GM21526 (cell line): ENCODE measurements around the gene MYOD1.

Experiments
- ATAC-seq: cut with Tn5 transposase; IDR thresholded peaks from one replicate; pipeline ENCODE4 v1.9.1; 2021; ENCODE audit warnings: moderate library complexity; ENCODE audit not compliant: unreplicated experiment, low FRiP score

MYOD1 gene

DNA sequence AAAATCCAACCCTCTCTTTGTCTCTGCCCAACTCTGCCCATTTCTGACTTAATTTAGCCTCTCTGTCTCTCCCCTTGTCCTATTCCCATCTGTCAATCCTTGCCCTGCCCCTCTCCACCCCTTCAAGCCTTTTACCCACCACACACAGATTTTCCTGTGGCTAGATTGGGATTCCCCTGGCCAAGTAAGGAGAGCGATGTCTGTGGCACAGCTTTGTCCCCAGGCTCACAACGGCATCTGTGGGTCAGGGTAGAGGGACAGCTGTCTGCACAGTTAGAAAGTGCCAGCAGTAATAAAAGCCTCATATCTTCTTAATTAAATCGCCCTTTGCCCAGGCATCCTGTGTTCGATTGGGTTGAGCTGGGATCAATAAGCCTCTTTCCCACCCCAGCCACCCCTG lies 13.9 kb downstream of the MYOD1 start:
- ATAC-seq = no peak

DNA sequence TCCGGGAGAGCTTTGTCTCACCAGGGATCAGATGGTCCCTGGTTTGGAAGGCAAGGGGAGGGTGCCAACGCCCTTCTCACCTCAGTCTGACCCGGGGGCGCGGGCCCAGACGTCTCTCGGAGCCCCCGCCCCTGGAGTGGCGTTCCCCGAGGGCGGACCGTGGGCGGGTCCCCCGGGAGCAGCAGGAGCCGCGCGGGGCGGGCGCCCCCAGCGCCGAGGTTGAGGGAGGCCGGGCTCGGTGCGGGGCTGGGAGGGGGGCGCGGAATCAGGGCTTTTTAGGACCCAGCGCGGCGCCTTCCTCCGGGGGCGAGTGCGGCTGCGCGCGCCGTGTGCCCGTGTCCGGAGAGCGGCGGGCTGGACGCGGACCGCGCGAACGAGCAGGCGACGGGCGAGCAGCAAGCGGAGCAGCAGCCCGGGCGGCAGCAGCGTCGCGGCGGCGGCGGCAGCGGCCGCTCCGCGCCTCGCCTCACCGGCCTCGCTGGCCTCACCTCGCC lies 15.1 kb downstream of the MYOD1 start, which contains the start of gene KCNC1:
Gene KCNC1, plus strand, starts transcription at position 364 of the 494 bp plus-strand sequence. CDS start 1,222 bp downstream, outside the sequence.
- ATAC-seq = no peak

DNA sequence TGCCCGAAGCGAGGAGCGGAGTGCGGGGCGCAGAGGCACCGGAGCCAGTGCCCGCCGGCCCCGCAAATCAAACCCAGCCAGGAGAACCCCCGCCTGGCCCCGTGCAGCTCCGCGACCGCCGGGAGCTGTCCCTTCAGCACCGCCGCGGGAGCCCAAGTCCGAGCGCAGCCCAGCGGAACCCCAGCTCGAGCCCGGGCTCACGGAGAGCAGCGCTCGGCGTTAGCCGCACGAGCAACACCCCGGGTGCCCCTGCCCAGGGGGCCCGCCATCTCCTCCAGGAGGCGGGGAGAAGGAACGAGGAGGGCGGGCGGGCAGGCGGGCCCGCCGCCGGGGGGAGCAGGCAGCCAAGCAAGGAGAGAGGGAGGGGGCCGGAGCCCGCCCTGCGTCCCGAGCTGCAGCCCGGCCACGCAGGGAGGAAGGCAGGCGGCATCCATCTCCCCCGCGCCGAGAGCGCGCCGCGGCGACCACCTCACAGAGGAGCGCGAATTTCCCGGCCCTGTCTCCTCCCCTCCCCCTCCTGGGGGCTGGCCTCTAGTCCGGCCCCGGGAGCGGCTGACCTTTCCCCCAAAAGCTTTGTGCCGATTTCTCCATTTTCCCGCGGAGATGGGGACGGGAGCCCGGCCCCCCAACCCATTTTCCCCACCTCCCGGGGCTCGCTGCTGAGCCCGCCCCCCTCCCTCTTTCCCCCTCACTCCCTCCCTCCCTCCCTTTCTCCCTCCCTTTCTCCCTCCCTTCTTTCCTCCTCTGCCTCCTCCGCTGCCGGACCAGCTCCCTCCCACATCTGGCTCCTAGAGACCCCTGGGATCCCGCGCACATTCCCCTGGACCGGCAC lies 15.8 kb downstream of the MYOD1 start:
- no peak for ATAC-seq

DNA sequence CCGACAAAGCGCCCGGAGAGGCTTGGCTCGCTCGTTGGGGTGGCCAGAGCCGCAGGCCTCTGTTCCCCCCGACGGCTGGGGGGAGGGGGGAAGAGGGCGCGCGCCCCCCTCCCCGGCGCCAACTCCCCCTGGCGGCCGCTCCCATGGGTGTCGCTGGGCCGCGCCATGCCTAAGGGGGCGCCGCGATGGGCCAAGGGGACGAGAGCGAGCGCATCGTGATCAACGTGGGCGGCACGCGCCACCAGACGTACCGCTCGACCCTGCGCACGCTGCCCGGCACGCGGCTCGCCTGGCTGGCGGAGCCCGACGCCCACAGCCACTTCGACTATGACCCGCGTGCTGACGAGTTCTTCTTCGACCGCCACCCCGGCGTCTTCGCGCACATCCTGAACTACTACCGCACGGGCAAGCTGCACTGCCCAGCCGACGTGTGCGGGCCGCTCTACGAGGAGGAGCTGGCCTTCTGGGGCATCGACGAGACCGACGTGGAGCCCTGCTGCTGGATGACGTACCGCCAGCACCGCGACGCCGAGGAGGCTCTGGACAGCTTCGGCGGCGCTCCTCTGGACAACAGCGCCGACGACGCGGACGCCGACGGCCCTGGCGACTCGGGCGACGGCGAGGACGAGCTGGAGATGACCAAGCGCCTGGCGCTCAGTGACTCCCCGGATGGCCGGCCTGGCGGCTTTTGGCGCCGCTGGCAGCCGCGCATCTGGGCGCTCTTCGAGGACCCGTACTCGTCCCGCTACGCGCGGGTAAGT lies 16.6 kb downstream of the MYOD1 start:
- no peak for ATAC-seq

DNA sequence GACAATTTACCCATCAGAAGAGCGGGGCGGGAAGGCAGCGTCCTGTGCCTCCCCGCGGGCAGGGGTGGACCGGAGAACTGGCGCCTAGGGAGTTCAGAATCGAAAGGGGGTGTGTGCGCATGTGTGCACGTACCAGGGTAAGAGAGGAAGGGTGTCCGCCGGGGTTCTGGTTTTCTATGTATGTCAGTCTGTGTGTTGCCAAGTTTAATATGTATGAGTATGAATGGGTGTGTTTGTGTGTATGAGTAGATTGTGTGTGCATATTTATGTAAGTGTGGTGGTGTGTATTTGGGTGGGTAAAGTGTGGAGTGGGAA lies 17.2 kb downstream of the MYOD1 start:
- ATAC-seq = no peak

DNA sequence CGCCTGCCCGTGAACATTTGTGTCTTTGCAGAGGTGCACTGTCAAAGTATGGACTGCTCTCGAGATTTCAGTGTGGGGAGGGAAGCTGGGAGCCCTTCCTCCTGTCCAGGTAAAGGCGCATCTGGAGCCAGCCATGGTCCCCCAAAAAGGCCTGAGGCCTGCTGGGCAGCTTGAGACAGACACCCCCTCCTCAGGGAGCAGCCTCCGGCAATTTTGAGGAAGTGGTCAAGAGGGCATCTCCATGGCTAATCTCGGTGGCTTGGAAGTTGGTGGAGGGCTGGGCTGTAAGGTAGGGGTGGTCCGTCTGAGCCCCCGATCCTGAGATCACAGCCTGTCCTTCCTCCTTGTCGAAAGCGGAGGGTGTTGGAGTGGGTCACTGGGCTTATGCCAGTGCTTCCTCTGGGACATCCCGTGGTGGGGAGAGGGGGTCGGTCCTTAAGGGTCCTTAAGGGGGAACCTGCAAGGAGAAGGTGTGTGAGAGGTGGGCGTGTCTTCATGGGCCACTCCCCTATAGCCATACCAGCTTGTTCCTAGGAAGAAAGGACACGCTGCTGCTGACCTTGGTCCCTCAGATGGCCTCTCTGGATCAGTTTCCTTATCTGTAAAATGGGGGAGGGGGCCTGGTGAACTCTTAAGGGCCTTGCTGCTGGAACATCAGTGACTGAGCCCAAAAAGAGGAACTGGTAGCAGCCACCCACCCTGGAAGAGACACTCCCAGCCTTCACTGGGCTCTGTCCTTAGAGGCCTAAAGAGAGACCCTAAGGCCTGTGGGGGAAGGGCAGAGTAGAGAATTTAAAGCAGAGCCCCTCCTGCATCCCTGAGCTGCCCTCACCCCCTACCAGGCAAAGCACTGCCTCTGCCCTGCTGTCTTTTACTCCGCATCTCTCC lies 17.8 kb downstream of the MYOD1 start:
- no peak for ATAC-seq

DNA sequence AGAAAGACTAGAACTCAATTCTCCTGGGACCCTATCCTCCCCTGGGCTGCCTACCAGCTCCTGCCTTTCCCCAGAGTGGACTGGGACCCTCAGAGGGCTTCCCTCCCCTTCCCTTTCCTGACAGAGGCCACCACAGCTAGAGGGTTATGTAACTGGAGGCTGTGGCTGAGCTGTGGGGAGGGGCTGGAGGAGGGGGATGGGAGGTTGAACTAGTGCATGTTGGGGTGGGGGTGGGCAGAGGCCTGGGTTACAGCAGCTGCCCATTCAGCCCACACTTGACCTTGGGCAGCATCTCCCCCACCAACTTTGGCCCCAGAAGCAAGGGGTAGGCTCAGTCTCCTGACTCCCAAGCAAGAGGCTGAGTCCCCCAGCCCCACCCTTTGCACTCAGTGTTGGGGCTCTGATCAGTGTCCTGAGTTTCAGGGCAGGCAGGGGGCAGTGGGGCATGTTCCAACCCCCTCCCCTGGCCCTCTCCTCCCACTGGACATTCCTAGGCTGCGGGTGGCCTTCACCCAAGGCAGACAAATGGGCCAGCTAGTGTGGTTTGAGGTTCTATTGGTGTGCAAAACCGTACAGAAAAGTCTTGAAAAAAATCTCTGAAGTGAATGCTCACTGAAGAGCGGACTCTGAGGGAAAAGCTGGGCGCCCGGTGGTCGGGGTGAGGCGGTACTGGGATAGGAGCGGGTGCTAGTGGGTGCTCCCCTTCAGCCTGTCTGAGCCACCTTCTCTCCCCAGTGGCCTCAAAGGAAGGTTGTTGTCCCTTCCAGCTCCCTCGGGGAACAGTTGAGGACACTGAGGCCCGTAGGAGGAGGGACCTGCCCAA lies 19.0 kb downstream of the MYOD1 start:
- ATAC-seq = no peak

DNA sequence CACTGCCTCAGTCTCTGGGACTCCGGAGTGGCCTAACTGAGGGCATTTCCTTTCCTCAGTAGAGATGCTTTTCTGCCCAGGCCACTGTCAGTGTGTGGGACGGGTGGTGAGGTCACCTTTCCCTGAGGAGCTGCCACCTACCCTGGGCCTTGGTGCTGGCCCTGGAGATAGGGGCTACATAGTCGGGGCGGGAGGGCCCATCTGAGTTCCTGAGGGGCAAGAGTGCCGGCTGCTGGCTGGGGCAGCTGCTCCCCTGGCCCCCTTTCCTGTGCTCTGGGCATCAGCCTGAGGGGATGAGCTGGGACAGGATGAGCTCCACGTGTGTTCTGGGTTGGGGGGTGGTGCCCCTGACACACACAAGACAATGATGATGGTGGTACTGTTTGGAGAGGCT lies 20.6 kb downstream of the MYOD1 start:
- no peak for ATAC-seq

DNA sequence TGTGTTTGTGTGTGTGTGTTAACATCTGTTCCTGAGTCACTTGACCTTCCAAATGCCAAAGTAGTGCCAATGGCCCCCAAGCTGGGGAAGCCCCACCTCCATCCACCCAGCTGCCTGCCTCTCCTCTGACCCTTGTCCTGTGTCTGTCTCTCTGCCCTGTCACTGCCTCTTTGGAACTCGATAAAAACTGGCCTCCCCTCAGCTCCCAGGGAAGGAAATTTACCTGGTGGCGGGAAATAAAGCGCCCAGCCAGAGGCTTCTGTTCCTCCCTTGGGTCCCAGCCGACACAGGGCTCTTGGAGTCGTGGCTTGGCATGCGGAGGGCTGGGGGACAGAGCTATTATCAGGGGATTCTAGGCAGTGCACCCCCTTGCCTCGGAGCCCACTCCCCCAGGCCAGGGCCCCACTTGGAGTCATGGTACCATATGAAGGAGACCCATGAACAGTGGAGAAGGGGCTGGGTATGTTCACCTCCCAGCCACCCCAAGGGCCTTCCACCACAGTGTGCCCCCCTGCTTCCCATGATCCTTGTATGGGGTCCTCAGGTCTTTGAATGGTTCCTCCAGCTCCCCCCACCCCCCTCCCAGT lies 21.4 kb downstream of the MYOD1 start:
- no peak for ATAC-seq

DNA sequence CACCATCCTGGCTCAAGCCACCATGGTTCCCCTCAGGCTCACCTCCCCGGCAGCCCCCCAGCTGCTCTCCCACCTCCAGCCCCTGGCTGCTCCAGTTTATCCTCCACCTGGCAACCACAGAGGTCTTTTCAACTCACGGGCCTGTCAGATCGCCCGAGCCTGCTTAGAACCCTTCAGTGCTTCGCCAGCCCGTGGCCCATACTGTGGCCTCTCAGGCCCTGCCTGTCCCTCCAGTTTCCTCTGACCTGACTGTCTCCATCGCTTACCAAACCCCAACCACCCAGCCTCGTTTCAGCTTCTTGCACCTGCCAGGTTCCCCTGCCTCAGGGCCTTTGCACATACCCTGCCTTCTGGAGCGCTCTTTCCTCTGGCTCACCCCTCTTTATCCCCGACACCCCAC lies 22.1 kb downstream of the MYOD1 start:
- no peak for ATAC-seq

DNA sequence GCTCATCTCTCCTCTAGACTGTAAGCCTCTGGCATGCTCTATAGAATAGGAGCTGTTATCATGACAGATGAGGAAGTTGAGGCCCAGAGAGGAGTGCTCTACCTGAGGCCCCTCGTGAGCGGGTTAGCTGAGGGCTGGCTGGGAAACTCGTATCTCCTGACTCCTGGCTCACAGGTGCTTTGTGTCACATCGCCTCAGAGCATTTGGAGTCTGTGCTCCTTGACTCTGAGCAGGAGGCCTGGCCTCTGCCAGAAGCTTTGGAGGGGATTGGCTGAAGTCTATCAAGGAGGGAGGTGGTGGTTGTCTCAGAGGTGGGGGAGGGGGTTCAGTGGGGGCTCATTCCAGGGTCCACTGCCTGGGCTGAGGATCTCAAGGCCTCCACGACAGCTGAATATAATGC lies 22.6 kb downstream of the MYOD1 start:
- no peak for ATAC-seq

DNA sequence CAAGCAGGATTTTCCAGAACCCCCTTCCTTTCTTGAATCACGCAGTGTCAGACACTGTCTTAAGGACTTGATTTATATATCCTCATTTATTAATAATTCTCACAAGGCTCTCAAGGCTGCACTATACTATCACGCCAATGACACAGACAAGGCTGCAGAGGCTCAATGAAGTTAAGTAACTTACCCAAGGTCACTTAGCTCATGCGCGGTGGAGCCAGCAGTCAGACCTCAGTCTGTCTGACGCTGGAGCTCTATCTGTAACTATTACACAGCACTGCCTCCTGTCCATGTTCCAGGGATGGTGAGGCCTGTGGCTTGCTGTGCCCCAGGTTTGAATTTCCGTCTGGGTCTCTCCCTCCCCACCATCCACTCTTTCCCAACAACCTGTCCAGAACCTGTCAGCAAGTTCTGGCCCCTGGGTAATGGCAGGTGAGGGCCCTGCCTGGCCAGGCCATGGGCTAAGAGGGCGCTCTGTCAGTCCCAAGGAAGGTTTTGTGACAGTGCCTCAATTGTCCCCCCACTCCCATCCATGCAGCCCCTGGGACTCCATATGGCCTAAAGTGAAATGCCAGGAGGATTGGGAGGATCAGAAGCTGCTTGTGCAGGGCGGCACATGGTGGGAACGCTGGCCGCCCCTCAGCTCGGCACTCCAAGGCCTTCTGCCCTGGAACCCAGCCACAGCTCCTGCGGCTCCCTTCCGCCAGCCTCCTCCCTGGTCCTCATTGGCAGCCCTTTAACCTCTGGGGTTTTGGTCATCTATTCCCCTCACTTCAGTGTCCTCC lies 23.8 kb downstream of the MYOD1 start:
- no peak for ATAC-seq

DNA sequence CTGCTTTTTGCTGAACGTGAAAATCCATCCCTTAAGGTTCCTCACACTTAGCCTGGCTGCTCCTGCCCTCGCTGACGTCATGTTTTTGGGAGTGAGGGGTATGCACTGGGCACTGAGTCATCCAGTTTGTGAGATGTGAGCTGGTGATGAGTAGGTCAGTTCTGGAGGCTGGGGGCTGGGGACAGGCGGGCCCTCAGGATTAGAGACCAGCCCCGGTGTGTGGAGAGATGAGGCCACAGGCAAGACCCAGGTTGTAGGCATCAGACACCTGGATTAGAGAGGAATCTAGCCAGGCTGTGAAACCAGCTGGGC lies 24.4 kb downstream of the MYOD1 start:
- ATAC-seq = no peak

DNA sequence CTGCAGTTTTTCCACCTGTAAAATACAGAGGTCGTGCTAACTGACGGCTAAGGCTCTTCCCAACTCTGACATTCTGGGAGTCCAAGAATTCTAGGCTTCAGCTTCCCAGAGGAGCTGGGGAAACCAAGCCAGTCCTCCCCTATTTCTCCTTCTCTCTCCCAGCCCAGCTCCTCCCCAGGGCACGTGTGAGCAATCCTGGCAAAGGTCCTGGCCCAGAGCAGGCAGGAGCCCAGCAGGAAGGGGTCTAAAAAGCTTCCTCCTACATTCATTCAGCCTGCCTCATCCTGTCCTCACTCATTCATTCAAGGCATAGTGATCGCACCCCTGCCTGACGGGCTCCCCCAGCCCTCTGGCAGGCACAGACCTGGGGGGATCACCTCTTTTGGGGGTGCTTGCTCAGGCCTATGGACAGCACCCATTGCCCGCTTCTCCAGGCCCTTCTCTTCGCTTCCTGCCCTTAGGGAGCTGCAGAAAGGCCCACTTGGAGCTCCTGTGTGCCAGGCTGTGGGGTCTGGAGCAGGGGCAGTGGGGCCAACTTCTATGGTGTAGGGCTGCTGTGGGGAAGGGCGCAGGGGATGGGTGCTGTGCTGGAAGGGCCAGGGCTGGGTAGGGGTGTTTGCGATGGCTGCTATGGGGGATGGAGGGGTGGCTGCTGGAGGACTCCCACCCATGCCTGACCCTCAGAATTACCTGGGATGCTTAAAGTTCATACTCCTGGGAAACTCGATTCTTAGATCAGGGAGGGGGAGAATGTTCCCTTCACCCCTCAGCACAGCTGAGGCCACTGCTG lies 25.0 kb downstream of the MYOD1 start:
- no peak for ATAC-seq

DNA sequence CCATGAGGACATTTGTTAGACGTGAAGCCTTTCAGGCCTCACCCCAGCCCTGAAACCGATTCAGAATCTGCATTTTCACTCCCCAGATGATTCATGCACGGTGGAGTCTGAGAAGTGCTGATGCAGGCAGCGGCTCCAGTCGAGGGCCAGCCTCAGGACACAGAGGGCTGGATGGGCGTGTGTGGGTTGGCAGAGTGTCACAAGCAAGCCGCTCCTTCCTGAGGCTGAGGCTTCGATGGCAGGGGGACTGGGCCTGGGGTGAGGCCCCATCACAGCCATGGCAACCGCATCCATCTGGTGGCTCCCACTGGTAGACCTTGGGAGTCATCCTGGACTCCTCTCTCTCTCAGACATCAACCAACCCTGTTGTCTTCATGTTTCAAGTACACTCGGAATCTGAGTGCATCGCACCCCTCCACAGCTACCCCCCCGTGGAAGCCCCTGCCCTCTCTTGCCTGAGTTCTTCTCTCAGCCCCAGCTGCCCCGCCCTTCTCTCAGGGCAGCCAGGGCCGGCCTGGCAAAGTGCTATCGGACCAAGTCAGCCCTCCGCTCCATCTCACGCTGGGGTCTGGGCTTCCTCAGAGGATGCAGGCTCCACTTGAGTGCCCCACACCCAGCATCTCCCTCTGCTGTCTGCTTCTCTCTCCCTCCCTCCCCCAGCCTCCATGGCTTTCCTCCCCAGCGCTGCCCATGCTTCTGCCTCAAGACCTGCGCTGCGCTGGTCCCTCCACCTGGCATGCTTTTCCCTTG lies 25.8 kb downstream of the MYOD1 start:
- no peak for ATAC-seq

DNA sequence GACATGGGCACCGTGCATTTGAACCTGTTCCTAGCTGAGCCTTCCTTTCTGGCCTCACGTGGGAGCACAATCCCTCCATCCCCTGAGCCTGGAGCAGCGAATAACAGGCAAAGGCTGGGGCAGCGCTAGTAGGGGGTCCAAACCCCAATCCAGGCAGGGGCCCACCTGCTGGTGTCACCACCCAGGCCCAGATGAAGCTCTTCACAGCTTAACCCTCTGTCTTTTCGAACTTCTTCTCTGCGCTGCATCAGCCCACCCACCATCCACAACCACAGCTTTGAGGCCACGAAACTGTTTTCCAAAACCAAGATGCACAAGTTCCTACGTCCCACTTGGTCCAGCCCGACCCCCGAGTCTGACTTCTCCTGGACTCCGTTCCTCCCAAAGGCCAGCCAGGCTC lies 26.7 kb downstream of the MYOD1 start:
- ATAC-seq = no peak

DNA sequence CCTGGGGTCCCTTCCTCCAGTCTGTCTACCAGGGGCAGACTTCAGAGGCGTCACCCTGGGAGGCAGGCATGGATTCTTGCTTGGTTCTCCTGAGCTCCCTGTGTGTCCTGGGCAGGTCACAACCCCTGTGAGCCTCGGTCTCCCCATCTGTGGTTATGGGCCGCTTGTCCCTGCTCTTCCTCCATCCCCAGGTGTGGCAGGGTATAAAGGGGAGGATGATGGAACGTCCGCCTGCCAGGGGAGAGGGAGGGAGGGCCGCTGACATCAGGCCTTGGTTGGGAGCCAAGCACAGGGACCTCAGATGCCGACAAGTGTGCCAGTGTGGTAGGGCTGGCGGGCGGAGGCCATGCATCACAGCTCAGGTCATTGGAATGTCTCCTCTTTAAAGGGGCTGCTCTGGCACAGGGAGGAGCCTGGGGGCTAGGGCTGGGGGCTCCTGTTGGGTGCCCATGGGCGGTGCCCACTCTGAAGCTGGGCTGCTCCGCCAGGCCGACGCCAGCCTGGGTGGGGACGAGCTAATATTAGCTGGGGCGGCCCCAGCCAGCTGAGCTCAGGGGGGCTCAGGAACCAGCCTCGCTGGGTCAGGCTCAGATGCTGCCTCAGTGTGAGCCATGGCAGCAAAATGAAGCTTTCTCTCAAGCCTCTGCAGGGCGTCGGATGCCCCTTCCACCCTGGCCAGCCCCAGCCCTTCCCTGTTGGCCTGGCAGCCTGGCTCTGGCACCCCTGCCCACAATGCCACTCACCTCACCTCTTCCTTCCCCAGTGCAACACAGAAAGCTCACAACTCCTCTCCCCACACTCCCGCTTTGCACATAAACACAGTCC lies 28.0 kb downstream of the MYOD1 start:
- no peak for ATAC-seq
